SK-N-SH (cell line): ENCODE data around the gene IGSF9B. TPM values are rescaled to one million over a fixed set of nuclear protein-coding genes. Genes with fewer than 3 reads are reported as not detected.

Experiments used
- CTCF ChIA-PET: fragments of 300-600, 350-600 bp; formaldehyde crosslinking; extraction: SDS; loops from one replicate; lab custom pipeline; 2021; lab: Yijun Ruan, JAX
- POLR2A ChIA-PET: fragments of 350-600 bp; sonication (Branson Sonifier 250); formaldehyde crosslinking; extraction: SDS; loops from one replicate; lab custom pipeline; 2020; ENCODE audit warnings: antibody characterized with exemption, inconsistent platforms; lab: Yijun Ruan, JAX
- DNase-seq: peaks from one replicate; pipeline ENCODE4 v3.0.0; 2012
- H2AFZ ChIP-seq: fragments of 200-600 bp; sonication (generic); 2 replicates; pipeline ENCODE4 v1.8.1; 2016; ENCODE audit warnings: antibody characterized with exemption, mild to moderate bottlenecking, low read depth
- H3F3A ChIP-seq: fragments of 200-600 bp; sonication (generic); replicated peaks from 2 replicates; pipeline ENCODE3; 2016; ENCODE audit warnings: antibody characterized with exemption, mild to moderate bottlenecking; ENCODE audit not compliant: insufficient read depth
- H3K27ac ChIP-seq, 2 experiments: fragments of 200-500 bp in 1 of 2; fragments of 200-600 bp in 1 of 2; sonication (Bioruptor generic) in 1 of 2; sonication (generic), shearing (Covaris generic) in 1 of 2; 2 replicates each; pipeline versions ENCODE4 v1.5.1 to v1.6.1; 2014 to 2016; ENCODE audit warnings: low read depth in 2 of 2, inconsistent platforms in 1 of 2, low read length in 1 of 2, mild to moderate bottlenecking in 1 of 2, mixed read lengths in 1 of 2
- H3K27me3 ChIP-seq: fragments of 200-600 bp; sonication (generic), shearing (Covaris generic); 2 replicates; pipeline ENCODE4 v1.6.1; 2016; ENCODE audit warnings: mixed run types; ENCODE audit not compliant: insufficient read depth
- H3K36me3 ChIP-seq, 2 experiments: fragments of 200-500 bp in 1 of 2; fragments of 200-600 bp in 1 of 2; sonication (Bioruptor generic) in 1 of 2; sonication (generic) in 1 of 2; replicated peaks in 1 of 2; 2 replicates each; pipeline versions ENCODE3 to v1.5.1; 2014 to 2016; ENCODE audit warnings: low read length in 1 of 2, mild to moderate bottlenecking in 1 of 2; ENCODE audit not compliant: insufficient read depth in 2 of 2, control insufficient read depth in 1 of 2
- H3K4me1 ChIP-seq, 2 experiments: fragments of 200-500 bp in 1 of 2; fragments of 200-600 bp in 1 of 2; sonication (Bioruptor generic) in 1 of 2; sonication (generic), shearing (Covaris generic) in 1 of 2; 2 replicates each; pipeline versions ENCODE4 v1.5.1 to v1.6.1; 2014 to 2016; ENCODE audit warnings: low read depth in 1 of 2, low read length in 1 of 2, mixed run types in 1 of 2; ENCODE audit not compliant: insufficient read depth in 2 of 2, control insufficient read depth in 1 of 2
- H3K4me2 ChIP-seq: fragments of 200-600 bp; sonication (generic), shearing (Covaris generic); 2 replicates; pipeline ENCODE4 v1.6.1; 2017; ENCODE audit warnings: mixed run types
- H3K4me3 ChIP-seq, 2 experiments: fragments of 200-500 bp in 1 of 2; fragments of 200-600 bp in 1 of 2; sonication (Bioruptor generic) in 1 of 2; sonication (generic), shearing (Covaris generic) in 1 of 2; 2 replicates each; pipeline versions ENCODE4 v1.5.1 to v1.8.1; 2014 to 2016; ENCODE audit warnings: low read depth in 2 of 2, inconsistent platforms in 1 of 2, low read length in 1 of 2, mild to moderate bottlenecking in 1 of 2, mixed read lengths in 1 of 2, moderate library complexity in 1 of 2
- H3K79me2 ChIP-seq: fragments of 200-600 bp; sonication (generic); 2 replicates; pipeline ENCODE4 v1.8.1; 2017; ENCODE audit warnings: mild to moderate bottlenecking; ENCODE audit not compliant: insufficient read depth
- H3K9ac ChIP-seq: fragments of 200-600 bp; sonication (generic); 2 replicates; pipeline ENCODE4 v1.6.1; 2017; ENCODE audit warnings: mixed run types
- H3K9me2 ChIP-seq: fragments of 200-600 bp; sonication (generic); 2 replicates; pipeline ENCODE4 v1.6.1; 2017; ENCODE audit warnings: mixed run types
- H3K9me3 ChIP-seq: fragments of 200-600 bp; sonication (generic); 2 replicates; pipeline ENCODE4 v1.6.1; 2017; ENCODE audit warnings: mixed run types, mild to moderate bottlenecking, moderate library complexity
- H4K20me1 ChIP-seq: fragments of 200-600 bp; sonication (generic); 2 replicates; pipeline ENCODE4 v1.6.1; 2017; ENCODE audit warnings: mild to moderate bottlenecking, mixed run types; ENCODE audit not compliant: insufficient read depth
- CHD2 ChIP-seq: fragments of 150-350 bp; IDR thresholded peaks from 2 replicates; pipeline ENCODE4 v1.6.1; 2018; ENCODE audit warnings: low read length; ENCODE audit not compliant: partially characterized antibody
- GATA2 ChIP-seq: sonication (generic); formaldehyde crosslinking; IDR thresholded peaks from 2 replicates; pipeline ENCODE4 v1.5.0; 2020; ENCODE audit warnings: mild to moderate bottlenecking, missing genetic modification reagents
- NFIC ChIP-seq: IDR thresholded peaks from 2 replicates; pipeline ENCODE4 v1.4.0; 2012; ENCODE audit warnings: borderline replicate concordance
- NRF1 ChIP-seq: IDR thresholded peaks from 2 replicates; pipeline ENCODE4 v1.6.1; 2012; ENCODE audit warnings: low read depth, mild to moderate bottlenecking, low read length
- WGBS: methylation state at CpG from one replicate; pipeline ENCODE4 v1.1.6; 2017; ENCODE audit warnings: low lambda C conversion rate; 5-methylcytosine and 5-hydroxymethylcytosine counted together
- polyA plus RNA-seq, 3 experiments: library from polyadenylated mRNA; depleted of rRNA; stranded (reverse); fragments of >200 nt; gene quantifications; 2 replicates each; pipeline ENCODE4 v1.2.3, GENCODE V29; 2012
- TF ChIP-seq, protein P1 (sequence below): IDR thresholded peaks from 2 replicates; pipeline ENCODE4 v1.6.1; 2012; ENCODE audit warnings: mild to moderate bottlenecking, low read depth, low read length, moderate library complexity
- TF ChIP-seq, protein P2 (sequence below): fragments of 150-350 bp; IDR thresholded peaks from 2 replicates; pipeline ENCODE4 v1.6.1; 2016; ENCODE audit warnings: mild to moderate bottlenecking, low read depth, low read length

Gene IGSF9B
- polyA plus RNA-seq, 1 of the 3 experiments (the other 2 are of a cell fraction) = 0.41 TPM

DNA sequence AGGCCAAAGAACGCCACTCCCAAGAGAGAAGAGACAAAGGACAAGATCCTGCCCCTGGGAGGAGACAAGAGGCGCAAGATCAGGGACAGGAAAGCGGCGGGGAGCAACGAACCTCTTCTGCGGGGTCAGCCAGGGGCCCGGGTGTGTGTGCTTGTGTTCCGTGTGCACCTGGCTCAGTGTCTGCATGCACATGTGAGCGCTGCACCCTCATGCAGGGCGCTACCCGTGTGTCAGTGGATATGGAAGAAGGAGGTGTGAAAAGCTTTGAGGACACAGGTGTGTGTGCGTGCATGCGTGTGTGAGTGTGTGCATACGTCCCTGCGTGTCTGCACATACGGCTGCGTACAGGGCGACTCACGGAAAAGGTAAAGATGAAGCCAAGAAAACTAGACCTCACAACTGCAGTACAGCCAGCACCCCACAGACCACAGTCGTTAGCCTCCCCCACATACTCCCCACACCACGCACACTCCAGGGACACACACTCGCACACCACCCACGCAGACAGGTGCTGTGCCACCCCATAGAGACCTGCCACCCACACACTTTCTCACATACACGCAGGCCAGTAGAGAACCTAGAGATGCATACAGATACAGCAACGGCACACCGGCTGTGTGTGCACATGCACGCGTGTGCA, 11.0 kb upstream of the IGSF9B start (continued):
- TF ChIP-seq NFIC = no peak
- TF ChIP-seq GATA2 (CRISPR knock-in tag) = no peak
- TF ChIP-seq, protein P1, sequence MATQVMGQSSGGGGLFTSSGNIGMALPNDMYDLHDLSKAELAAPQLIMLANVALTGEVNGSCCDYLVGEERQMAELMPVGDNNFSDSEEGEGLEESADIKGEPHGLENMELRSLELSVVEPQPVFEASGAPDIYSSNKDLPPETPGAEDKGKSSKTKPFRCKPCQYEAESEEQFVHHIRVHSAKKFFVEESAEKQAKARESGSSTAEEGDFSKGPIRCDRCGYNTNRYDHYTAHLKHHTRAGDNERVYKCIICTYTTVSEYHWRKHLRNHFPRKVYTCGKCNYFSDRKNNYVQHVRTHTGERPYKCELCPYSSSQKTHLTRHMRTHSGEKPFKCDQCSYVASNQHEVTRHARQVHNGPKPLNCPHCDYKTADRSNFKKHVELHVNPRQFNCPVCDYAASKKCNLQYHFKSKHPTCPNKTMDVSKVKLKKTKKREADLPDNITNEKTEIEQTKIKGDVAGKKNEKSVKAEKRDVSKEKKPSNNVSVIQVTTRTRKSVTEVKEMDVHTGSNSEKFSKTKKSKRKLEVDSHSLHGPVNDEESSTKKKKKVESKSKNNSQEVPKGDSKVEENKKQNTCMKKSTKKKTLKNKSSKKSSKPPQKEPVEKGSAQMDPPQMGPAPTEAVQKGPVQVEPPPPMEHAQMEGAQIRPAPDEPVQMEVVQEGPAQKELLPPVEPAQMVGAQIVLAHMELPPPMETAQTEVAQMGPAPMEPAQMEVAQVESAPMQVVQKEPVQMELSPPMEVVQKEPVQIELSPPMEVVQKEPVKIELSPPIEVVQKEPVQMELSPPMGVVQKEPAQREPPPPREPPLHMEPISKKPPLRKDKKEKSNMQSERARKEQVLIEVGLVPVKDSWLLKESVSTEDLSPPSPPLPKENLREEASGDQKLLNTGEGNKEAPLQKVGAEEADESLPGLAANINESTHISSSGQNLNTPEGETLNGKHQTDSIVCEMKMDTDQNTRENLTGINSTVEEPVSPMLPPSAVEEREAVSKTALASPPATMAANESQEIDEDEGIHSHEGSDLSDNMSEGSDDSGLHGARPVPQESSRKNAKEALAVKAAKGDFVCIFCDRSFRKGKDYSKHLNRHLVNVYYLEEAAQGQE = no peak
- no peak for TF ChIP-seq NRF1

DNA sequence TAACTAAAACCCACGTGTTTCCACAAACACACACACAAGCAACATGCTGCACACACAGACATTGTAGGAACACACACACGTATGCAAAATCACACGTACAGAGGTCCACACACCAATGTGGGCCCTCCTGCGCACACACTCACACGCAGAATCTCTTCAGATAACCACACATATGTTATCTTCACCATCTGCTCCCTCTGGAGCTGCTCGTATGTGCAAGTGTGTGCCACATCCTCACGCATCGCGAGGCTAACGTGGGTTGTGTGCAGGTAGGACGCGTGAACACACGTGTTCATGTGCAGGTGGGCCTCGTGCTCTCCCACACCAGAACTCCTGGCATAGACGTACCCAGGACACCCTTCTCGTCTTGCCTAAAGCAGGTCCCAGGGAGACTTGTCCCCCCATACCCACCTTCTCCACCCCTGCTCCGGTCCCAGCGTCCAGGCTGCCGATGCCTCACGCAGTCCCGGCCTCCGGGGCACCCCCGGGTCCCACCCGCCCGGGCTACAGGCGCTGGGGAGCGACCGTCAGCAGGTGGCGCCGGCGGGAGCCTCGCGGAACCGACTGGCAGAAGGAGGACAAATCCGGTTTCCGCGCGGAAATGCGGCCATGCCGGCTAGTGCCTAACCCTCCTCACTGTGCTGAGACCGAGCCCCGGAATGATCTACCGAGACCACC, 10.3 kb upstream of the IGSF9B start:
- peak; percentile 66 for DNase-seq
- H4K20me1 ChIP-seq = no peaks in the 10 kb centered on the region
- no peaks in the 10 kb centered on the region for H3K27me3 ChIP-seq
- WGBS = 72% methylated on average over 43 of the region's 43 CpGs
- no peak overlapping the region for H3K4me2 ChIP-seq
- H3K9ac ChIP-seq = no peak overlapping the region
- no peaks in the 10 kb centered on the region for H3K9me2 ChIP-seq
- TF ChIP-seq CHD2 (no peak), GATA2 (CRISPR knock-in tag) (peak; percentile 73), NRF1 (no peak)
- TF ChIP-seq, protein P2, sequence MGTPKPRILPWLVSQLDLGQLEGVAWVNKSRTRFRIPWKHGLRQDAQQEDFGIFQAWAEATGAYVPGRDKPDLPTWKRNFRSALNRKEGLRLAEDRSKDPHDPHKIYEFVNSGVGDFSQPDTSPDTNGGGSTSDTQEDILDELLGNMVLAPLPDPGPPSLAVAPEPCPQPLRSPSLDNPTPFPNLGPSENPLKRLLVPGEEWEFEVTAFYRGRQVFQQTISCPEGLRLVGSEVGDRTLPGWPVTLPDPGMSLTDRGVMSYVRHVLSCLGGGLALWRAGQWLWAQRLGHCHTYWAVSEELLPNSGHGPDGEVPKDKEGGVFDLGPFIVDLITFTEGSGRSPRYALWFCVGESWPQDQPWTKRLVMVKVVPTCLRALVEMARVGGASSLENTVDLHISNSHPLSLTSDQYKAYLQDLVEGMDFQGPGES = no peak
- H3K9me3 ChIP-seq = no peaks in the 10 kb centered on the region
- no peaks in the 10 kb centered on the region for H3K36me3 ChIP-seq
- H2AFZ ChIP-seq = no peak overlapping the region
- peak overlapping the region in 1 of 2 experiments; percentile 85; a peak in 2 of 4 replicates for H3K27ac ChIP-seq
- CTCF ChIA-PET = interaction anchor here (1.0 to 2.0 kb wide), 5 partner anchors 12 to 79 kb away, joined by 3 to 8 read pairs (median 5); no protein-coding TSS in a partner anchor
- H3F3A ChIP-seq = no peaks in the 10 kb centered on the region
- H3K4me3 ChIP-seq = no peak overlapping the region
- POLR2A ChIA-PET = interaction anchor here (1.1 to 1.5 kb wide), 3 partner anchors 9 to 66 kb away, joined by 3 to 9 read pairs (median 4); partner anchors contain the start of gene IGSF9B
- no peaks in the 10 kb centered on the region for H3K79me2 ChIP-seq
- H3K4me1 ChIP-seq = peaks cover 0 to 20% of the 10 kb centered on the region in 2 experiments; a peak in 1 of 4 replicates
